PC-3 (cell line): ENCODE measurements around the gene GREM1. TPM values are rescaled to one million over a fixed set of nuclear protein-coding genes. Genes with fewer than 3 reads are reported as not detected.

Experiments
- ATAC-seq: fragments of 200-7000 bp; cut with Tn5 transposase; 2 replicates; pipeline ENCODE4 v1.9.1; 2020; ENCODE audit warnings: mild to moderate bottlenecking, moderate library complexity
- BruUV-seq: library from RNA; stranded (reverse); fragments of 400-500 nt; replicated peaks from 2 replicates; lab custom pipeline; 2021; lab: Mats Ljungman, UMichigan
- CTCF ChIA-PET: fragments of 300-600 bp; sonication (Branson Sonifier 250); formaldehyde crosslinking; loops from one replicate; lab custom pipeline; 2022; ENCODE audit warnings: antibody characterized with exemption; lab: Charles Lee
- POLR2A ChIA-PET: fragments of 300-600 bp; sonication (Branson Sonifier 250); formaldehyde crosslinking; loops from one replicate; lab custom pipeline; 2022; ENCODE audit warnings: antibody characterized with exemption; ENCODE audit not compliant: unreplicated experiment; lab: Charles Lee
- DNase-seq: peaks from one replicate; pipeline ENCODE4 v3.0.0-alpha.2; 2015
- H2AFZ ChIP-seq: fragments of 300-600 bp; sonication (generic); 2 replicates; pipeline ENCODE4 v1.6.0; 2016; ENCODE audit warnings: antibody characterized with exemption, low read length
- H3F3A ChIP-seq: fragments of 300-600 bp; sonication (generic); one replicate; pipeline ENCODE4 v1.6.0; 2017; ENCODE audit warnings: antibody characterized with exemption, low read length, control low read depth, mild to moderate bottlenecking; ENCODE audit not compliant: unreplicated experiment
- H3K27ac ChIP-seq: fragments of 300-600 bp; sonication (generic); 2 replicates; pipeline ENCODE4 v1.5.1; 2016; ENCODE audit warnings: mild to moderate bottlenecking, low read length
- H3K27me3 ChIP-seq: fragments of 300-600 bp; sonication (generic); 2 replicates; pipeline ENCODE4 v1.6.1; 2016; ENCODE audit warnings: low read length, mixed read lengths
- H3K36me3 ChIP-seq: fragments of 300-600 bp; sonication (generic); 2 replicates; pipeline ENCODE4 v1.6.1; 2016; ENCODE audit warnings: low read depth, mixed run types, low read length, mixed read lengths
- H3K4me1 ChIP-seq: fragments of 300-600 bp; sonication (generic); 2 replicates; pipeline ENCODE4 v1.5.1; 2016; ENCODE audit warnings: low read length; ENCODE audit not compliant: insufficient read depth
- H3K4me2 ChIP-seq: fragments of 300-600 bp; sonication (generic); 2 replicates; pipeline ENCODE4 v1.6.0; 2016; ENCODE audit warnings: low read length
- H3K4me3 ChIP-seq: fragments of 300-600 bp; sonication (generic); 2 replicates; pipeline ENCODE4 v1.5.1; 2016; ENCODE audit warnings: mild to moderate bottlenecking, low read length, mixed read lengths
- H3K79me2 ChIP-seq: fragments of 300-600 bp; sonication (generic); 2 replicates; pipeline ENCODE4 v1.6.1; 2017; ENCODE audit warnings: low read length, mixed read lengths
- H3K9ac ChIP-seq: fragments of 300-600 bp; sonication (generic); 2 replicates; pipeline ENCODE4 v1.6.0; 2016; ENCODE audit warnings: mild to moderate bottlenecking, low read length
- H3K9me2 ChIP-seq: fragments of 300-600 bp; sonication (generic); replicated peaks from 2 replicates; pipeline ENCODE4 v1.6.1; 2016; ENCODE audit warnings: mixed run types, low read length, mixed read lengths
- H3K9me3 ChIP-seq: fragments of 300-600 bp; sonication (generic); 2 replicates; pipeline ENCODE4 v1.6.1; 2016; ENCODE audit warnings: low read length, mixed read lengths
- H4K20me1 ChIP-seq: fragments of 300-600 bp; sonication (generic); 2 replicates; pipeline ENCODE4 v1.6.1; 2016; ENCODE audit warnings: low read length, mixed read lengths
- EZH2 ChIP-seq: fragments of 300-600 bp; sonication (generic); IDR thresholded peaks from one replicate; pipeline ENCODE4 v1.6.1; 2017; ENCODE audit warnings: antibody characterized with exemption, mild to moderate bottlenecking, low read length; ENCODE audit not compliant: unreplicated experiment
- EZH2phosphoT487 ChIP-seq: fragments of 300-600 bp; sonication (generic); IDR thresholded peaks from 2 replicates; pipeline ENCODE4 v1.6.1; 2018; ENCODE audit warnings: mild to moderate bottlenecking, antibody characterized with exemption, low read length, borderline replicate concordance
- intact Hi-C: fragments of 100-400 bp; cut with micrococcal nuclease; formaldehyde crosslinking; loops from 2 replicates; pipeline ENCODE4 v1.9.0; 2023
- total RNA-seq: library from RNA; depleted of rRNA; stranded (reverse); fragments of >200 nt; gene quantifications from 2 replicates; pipeline ENCODE4 v1.2.3, GENCODE V29; 2014
- TF ChIP-seq, protein P1 (sequence below): fragments of 300-600 bp; sonication (generic); conservative IDR thresholded peaks from 2 replicates; pipeline ENCODE4 v1.5.1; 2017; ENCODE audit warnings: antibody characterized with exemption, low read depth, mild to moderate bottlenecking, low read length

Gene GREM1
- total RNA-seq, 1 experiment from 2014 or later = 1.6 TPM

DNA sequence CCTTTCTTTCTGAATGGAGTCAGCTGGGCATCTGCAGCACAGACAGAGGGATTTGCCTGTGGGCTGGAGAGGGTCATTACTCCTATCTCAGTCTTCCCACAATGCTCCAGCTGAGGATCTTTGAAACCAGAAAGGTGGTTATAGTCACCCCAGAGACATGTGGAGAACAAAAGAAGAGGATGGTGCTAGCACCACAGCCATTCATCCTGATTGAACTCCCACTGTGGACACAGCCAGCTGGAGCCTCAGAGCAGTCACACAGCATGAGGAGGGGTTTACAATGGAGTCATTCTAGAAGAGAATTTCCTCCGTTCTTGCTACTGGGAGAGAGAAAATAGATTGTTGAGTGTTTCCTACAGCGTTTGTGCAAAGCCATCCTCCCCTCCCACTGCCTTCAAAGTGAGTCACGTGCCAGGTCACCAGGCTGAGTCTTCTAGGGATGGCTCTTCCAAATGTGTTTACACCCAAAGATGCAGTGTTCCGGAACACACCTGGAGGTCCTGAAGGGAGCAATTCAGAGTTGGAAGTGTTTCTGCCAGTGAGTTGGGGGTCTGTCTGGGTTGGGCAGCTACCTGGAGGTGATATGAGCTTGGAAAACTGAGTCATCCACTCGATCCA is 18.9 kb upstream of the GREM1 start:
- H3K4me2 ChIP-seq = no peak overlapping the region
- no peak for ATAC-seq

DNA sequence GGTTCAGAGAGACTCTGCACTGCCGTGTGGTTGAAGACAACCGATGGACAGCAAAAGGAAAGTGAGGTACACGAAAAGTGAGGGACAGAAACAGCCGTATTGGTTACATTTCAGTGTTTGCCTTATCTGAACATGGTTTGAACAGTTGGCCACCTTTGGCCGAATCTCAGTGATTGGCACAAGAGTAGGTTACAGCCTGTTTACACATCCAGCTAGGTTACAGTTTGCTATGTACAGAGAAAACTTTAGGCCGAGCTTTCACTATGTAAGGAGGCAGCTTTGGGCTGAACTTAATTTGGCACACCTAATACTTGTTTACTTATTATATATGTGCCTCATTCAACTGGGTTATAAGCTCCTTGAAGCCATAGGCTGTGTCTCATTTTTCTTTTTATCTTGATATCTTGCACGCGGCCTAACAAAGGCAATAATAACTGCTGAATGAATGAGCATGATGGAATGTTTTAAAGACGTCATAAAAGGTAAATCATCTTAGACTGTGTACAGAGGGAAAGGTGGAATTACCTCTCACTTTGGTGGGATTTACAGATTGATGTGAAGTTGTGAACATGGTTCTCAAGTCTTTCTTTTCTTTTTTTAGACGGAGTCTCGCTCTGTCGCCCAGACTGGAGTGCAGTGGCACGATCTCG is 17.2 kb upstream of the GREM1 start:
- TF ChIP-seq, protein P1, sequence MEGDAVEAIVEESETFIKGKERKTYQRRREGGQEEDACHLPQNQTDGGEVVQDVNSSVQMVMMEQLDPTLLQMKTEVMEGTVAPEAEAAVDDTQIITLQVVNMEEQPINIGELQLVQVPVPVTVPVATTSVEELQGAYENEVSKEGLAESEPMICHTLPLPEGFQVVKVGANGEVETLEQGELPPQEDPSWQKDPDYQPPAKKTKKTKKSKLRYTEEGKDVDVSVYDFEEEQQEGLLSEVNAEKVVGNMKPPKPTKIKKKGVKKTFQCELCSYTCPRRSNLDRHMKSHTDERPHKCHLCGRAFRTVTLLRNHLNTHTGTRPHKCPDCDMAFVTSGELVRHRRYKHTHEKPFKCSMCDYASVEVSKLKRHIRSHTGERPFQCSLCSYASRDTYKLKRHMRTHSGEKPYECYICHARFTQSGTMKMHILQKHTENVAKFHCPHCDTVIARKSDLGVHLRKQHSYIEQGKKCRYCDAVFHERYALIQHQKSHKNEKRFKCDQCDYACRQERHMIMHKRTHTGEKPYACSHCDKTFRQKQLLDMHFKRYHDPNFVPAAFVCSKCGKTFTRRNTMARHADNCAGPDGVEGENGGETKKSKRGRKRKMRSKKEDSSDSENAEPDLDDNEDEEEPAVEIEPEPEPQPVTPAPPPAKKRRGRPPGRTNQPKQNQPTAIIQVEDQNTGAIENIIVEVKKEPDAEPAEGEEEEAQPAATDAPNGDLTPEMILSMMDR = no peak
- TF ChIP-seq EZH2phosphoT487 (no peak), EZH2 (no peak)
- intact Hi-C loops = no loop called here
- no peaks in the 10 kb centered on the region for H3F3A ChIP-seq
- no peaks in the 10 kb centered on the region for H3K27me3 ChIP-seq
- POLR2A ChIA-PET = no interaction called here
- H4K20me1 ChIP-seq = no peaks in the 10 kb centered on the region
- peak; percentile 69 for DNase-seq
- H3K4me2 ChIP-seq = no peak overlapping the region; the same call in 1 of the 2 replicates
- H3K9me3 ChIP-seq = no peaks in the 10 kb centered on the region
- H3K79me2 ChIP-seq = no peaks in the 10 kb centered on the region
- H2AFZ ChIP-seq = no peak overlapping the region
- no peak overlapping the region for H3K4me3 ChIP-seq
- no peaks in the 10 kb centered on the region for H3K36me3 ChIP-seq
- peak overlapping the region; percentile 47 for H3K9ac ChIP-seq
- peak; percentile 27 for ATAC-seq
- CTCF ChIA-PET = no interaction called here
- no TSS peak for BruUV-seq
- no peaks in the 10 kb centered on the region for H3K9me2 ChIP-seq
- H3K4me1 ChIP-seq = peaks cover 34% of the 10 kb centered on the region
- peak overlapping the region; percentile 80 for H3K27ac ChIP-seq

More for the DNA sequence above, 18.9 kb upstream of the GREM1 start:
- intact Hi-C loops = no loop called here
- H3F3A ChIP-seq = no peaks in the 10 kb centered on the region
- TF ChIP-seq EZH2 (no peak), EZH2phosphoT487 (no peak)
- TF ChIP-seq, protein P1 = no peak
- H3K36me3 ChIP-seq = no peaks in the 10 kb centered on the region
- POLR2A ChIA-PET = no interaction called here
- BruUV-seq = no TSS peak
- no peaks in the 10 kb centered on the region for H3K27me3 ChIP-seq
- H4K20me1 ChIP-seq = no peaks in the 10 kb centered on the region
- no peaks in the 10 kb centered on the region for H3K9me3 ChIP-seq
- CTCF ChIA-PET = no interaction called here
- H3K4me1 ChIP-seq = peaks cover 24% of the 10 kb centered on the region
- no peaks in the 10 kb centered on the region for H3K79me2 ChIP-seq
- no peak for DNase-seq
- H2AFZ ChIP-seq = no peak overlapping the region
- H3K4me3 ChIP-seq = no peak overlapping the region
- no peaks in the 10 kb centered on the region for H3K9me2 ChIP-seq
- H3K27ac ChIP-seq = no peak overlapping the region
- H3K9ac ChIP-seq = no peak overlapping the region

DNA sequence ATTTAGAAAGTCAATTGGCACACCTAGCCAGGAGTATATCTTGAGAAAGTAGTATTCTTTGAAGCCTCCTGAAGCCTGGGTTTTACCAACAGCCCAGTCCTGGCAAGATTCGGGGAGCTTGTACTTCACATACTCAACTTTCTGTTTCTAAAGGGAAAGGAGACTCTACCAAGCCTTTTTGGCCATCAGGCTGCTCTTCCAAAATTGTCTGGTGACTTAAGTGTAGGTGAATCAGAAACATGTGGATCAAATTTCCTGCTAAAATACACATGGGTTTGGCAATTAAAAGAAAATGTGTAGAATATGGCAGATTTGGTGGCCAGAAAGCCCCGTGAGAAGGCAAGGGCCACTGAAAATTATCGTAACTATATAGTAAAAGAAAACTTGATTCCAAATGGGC is 15.9 kb upstream of the GREM1 start:
- Histone ChIP-seq H3K36me3 (no peaks in the 10 kb centered on the region), H3K27ac (peak overlapping the region; percentile 80), H3K4me2 (peak overlapping the region; percentile 7; the same call in 1 of the 2 replicates), H2AFZ (no peak overlapping the region), H3K4me1 (peaks cover 46% of the 10 kb centered on the region), H3K27me3 (no peaks in the 10 kb centered on the region), H3K4me3 (no peak overlapping the region), H3K79me2 (no peaks in the 10 kb centered on the region), H3F3A (no peaks in the 10 kb centered on the region), H3K9ac (peak overlapping the region; percentile 49), H3K9me2 (no peaks in the 10 kb centered on the region), H3K9me3 (no peaks in the 10 kb centered on the region), H4K20me1 (no peaks in the 10 kb centered on the region)
- ChIA-PET POLR2A (no interaction called here), CTCF (interaction anchor here (0.7 kb wide), 1 partner anchor 312 kb away, joined by 5 read pairs; no protein-coding TSS in a partner anchor)
- DNase-seq (no peak), ATAC-seq (no peak)
- no TSS peak for BruUV-seq
- intact Hi-C loops = no loop called here
- TF ChIP-seq, protein P1 = no peak
- no peak for TF ChIP-seq EZH2
